ENCODE measurements around the gene TAF1C.

TAF1C gene

DNA sequence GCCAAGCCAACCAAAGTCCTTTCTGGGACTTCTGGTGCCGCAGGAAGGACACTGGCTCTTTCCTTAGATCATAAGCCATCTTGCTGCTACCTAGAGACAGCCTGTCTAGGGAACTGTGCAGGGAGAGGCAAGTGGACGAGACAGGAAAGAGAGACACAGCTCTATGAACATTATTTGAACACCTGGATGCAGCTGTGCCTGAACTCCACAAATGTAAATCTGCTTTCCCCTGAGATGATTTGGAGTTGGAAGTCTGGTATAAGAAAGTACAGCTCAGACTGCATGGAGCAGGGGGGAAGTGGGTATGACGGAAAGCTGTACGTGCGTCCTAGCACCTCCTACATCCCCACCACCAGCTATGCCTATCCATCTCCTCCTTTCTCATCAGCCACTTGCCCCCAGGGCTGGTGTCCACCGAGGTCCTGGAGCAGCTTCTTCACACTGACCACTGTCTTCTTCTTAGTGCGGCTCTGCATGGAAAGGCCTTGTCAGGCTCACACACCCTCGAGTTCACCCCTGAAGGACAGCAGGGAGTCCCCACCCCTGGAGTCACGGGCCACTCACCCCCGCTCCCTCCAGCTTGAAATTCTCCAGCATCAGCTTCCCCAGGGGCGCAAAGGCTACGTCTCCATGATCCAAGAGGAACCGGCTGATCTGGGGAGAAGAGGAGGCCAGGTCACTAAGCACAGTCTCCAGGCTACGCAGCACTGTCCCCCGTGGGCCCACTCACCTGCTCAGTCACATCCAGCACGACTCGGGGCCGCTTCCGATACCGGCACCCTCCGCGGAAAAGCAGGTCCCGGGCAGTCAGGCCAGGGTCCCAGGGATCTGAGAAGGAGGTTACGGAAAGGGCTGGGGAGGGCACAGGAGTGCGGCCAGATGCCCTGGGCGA, 3.9 kb downstream of the TAF1C start:
- TF ChIP-seq ZNF274 (IDR thresholded peaks at IDR 0.05; ENCODE audit: low read depth, low read length) = no peak
- H3K4me3 ChIP-seq (ENCODE audit: low read length) = no peak overlapping the region

- no peak overlapping the region for H3K4me3 ChIP-seq (ENCODE audit: low read length)
- TF ChIP-seq ZNF274 (IDR thresholded peaks at IDR 0.05; ENCODE audit: low read depth, low read length) = no peak
Measured at GRCh38 chr16:84182104-84182503, 4.8 kb downstream of the TAF1C start.

GRCh38 chr16:84181144-84181915, 5.5 kb downstream of the TAF1C start:
- TF ChIP-seq ZNF274 (IDR thresholded peaks at IDR 0.05; ENCODE audit: low read depth, low read length) = no peak
- no peak overlapping the region for H3K4me3 ChIP-seq (ENCODE audit: low read length)

- no peak for TF ChIP-seq ZNF274 (IDR thresholded peaks at IDR 0.05; ENCODE audit: low read depth, low read length)
- no peak overlapping the region for H3K4me3 ChIP-seq (ENCODE audit: low read length)
Measured at GRCh38 chr16:84180519-84181140, 6.2 kb downstream of the TAF1C start.

DNA sequence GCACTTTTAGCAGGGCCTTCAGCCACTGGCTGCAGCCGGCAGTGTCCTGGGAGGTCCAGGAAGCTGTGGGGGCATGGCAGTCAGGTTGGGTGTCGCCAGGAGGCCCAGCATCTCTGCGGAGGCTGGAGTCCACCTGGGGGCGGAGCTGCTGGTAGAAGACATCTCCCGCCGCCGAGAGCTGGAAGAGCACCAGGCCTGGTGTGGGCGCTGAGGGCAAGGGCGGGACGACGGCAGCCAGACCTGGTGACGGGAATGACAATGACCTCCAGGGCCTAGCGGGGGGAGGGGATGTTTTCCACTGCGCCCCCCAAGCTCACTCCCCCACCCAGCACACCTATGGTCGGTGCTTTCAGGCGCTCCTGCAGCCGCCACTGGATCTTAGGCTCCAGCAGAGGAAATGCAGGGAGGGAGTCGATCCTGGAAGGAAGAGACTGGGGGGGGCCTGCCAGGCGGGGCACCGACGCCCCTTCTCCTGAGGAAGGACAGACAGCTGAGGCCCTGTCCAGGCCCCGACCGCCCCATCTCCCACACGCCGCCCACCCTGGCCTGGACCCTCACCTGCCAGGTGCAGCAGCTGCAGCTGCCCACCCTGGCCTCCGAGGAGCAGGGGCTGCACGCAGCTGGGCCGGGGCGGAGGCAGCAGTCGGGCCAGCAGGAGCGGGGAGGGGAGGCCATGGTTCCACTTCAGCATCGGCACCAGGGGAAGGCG, 7.1 kb downstream of the TAF1C start:
- TF ChIP-seq ZNF274 (IDR thresholded peaks at IDR 0.05; ENCODE audit: low read depth, low read length) = no peak
- H3K4me3 ChIP-seq (ENCODE audit: low read length) = no peak overlapping the region

GRCh38 chr16:84178892-84179611, 7.8 kb downstream of the TAF1C start:
- TF ChIP-seq ZNF274 (IDR thresholded peaks at IDR 0.05; ENCODE audit: low read depth, low read length) = no peak
- no peak overlapping the region for H3K4me3 ChIP-seq (ENCODE audit: low read length)

- H3K4me3 ChIP-seq (ENCODE audit: low read length) = no peak overlapping the region
- no peak for TF ChIP-seq ZNF274 (IDR thresholded peaks at IDR 0.05; ENCODE audit: low read depth, low read length)
Measured at GRCh38 chr16:84178146-84178765, 8.6 kb downstream of the TAF1C start.

- no peak for TF ChIP-seq ZNF274 (IDR thresholded peaks at IDR 0.05; ENCODE audit: low read depth, low read length)
- no peak overlapping the region for H3K4me3 ChIP-seq (ENCODE audit: low read length)
Measured at GRCh38 chr16:84177741-84178073, 9.2 kb downstream of the TAF1C start.

GRCh38 chr16:84176192-84177053, 10.4 kb downstream of the TAF1C start:
- no peak for TF ChIP-seq ZNF274 (IDR thresholded peaks at IDR 0.05; ENCODE audit: low read depth, low read length)
- no peak overlapping the region for H3K4me3 ChIP-seq (ENCODE audit: low read length)

- TF ChIP-seq ZNF274 (IDR thresholded peaks at IDR 0.05; ENCODE audit: low read depth, low read length) = no peak
Measured at GRCh38 chr16:84175350-84176081, 11.3 kb downstream of the TAF1C start.

DNA sequence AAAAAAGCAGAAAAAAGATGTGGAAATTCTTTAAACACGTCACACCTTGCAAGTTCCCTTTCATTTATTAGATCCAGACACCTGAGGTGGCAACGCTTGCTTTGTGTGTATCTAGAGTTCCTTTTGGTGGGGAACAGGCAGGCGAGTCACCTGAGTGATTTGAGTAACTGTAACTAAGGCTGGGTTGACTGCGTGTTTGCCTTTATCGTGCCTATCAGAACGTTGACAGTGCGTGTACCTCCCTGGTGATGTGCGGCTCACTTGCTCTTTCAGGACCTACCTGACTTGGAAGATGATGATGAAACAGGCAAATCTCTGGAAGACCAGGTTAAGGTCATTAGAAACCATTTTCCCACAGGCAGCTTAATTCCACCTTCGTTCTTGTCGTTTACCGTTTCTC, 12.5 kb downstream of the TAF1C start:
- no peak overlapping the region for H3K4me3 ChIP-seq (ENCODE audit: low read length)
- TF ChIP-seq ZNF274 (IDR thresholded peaks at IDR 0.05; ENCODE audit: low read depth, low read length) = no peak

More at GRCh38 chr16:84175350-84176081, 11.3 kb downstream of the TAF1C start:
- no peak overlapping the region; the same call in 1 of the 2 replicates for H3K4me3 ChIP-seq (ENCODE audit: low read length)

Data from GM08714 (cell line).